ENCODE data around the gene ADGRL2. TPM values are rescaled to one million over a fixed set of nuclear protein-coding genes. Genes with fewer than 3 reads are reported as not detected.

ADGRL2 gene
- polyA plus RNA-seq, 3 donors = not detected

- no peak for TF ChIP-seq CTCF (IDR thresholded peaks at IDR 0.05)
- H3K4me2 ChIP-seq (replicated peaks; ENCODE audit: extremely low read depth, low read length, poor library complexity, severe bottlenecking) = no peak overlapping the region
- no peak overlapping the region for H3K27ac ChIP-seq (ENCODE audit: low read depth in 1 of 2, low read length in 2 of 2)
- H3K36me3 ChIP-seq (replicated peaks in 1 of 2; ENCODE audit: control insufficient read depth in 1 of 2, insufficient read depth in 2 of 2, low read length in 2 of 2) = no peaks in the 10 kb centered on the region
- H3K9ac ChIP-seq (ENCODE audit: insufficient read depth, low read length, poor library complexity, severe bottlenecking) = no peak overlapping the region
- no peak overlapping the region for H2AFZ ChIP-seq (ENCODE audit: insufficient read depth, low read depth, low read length, poor library complexity, severe bottlenecking)
- peaks cover 0 to 1% (median 0%) of the 10 kb centered on the region in 7 donors for H3K9me3 Mint-ChIP-seq
- no peaks in the 10 kb centered on the region for H4K20me1 ChIP-seq (ENCODE audit: insufficient read depth, low read length)
- H3K9me3 ChIP-seq (replicated peaks in 1 of 2; ENCODE audit: control insufficient read depth in 1 of 2, insufficient read depth in 1 of 2, low read length in 2 of 2) = no peaks in the 10 kb centered on the region
- no peak for DNase-seq
- no peak overlapping the region for H3K27ac Mint-ChIP-seq
- no peaks in the 10 kb centered on the region for H3K4me1 Mint-ChIP-seq
- H3K27me3 Mint-ChIP-seq (ENCODE audit: low read depth in 3 of 3) = peaks cover 0 to 2% (median 0%) of the 10 kb centered on the region in 3 donors
- no peaks in the 10 kb centered on the region for H3K36me3 Mint-ChIP-seq
- WGBS (ENCODE audit: insufficient coverage) = 29% methylated on average over 1 of the region's 3 CpGs
- intact Hi-C loops (cut with micrococcal nuclease) = no loop called here
- no peaks in the 10 kb centered on the region for H3K79me2 ChIP-seq (ENCODE audit: insufficient read depth, low read length)
- no peak overlapping the region for H3K4me3 Mint-ChIP-seq
- no peaks in the 10 kb centered on the region for H3K27me3 ChIP-seq (ENCODE audit: control insufficient read depth in 2 of 2, insufficient read depth in 2 of 2, low read length in 2 of 2)
- H3K4me1 ChIP-seq (ENCODE audit: control insufficient read depth in 1 of 2, insufficient read depth in 2 of 2, low read length in 2 of 2) = no peaks in the 10 kb centered on the region
- no peak overlapping the region for H3K4me3 ChIP-seq (replicated peaks in 1 of 3; ENCODE audit: low read depth in 2 of 3, low read length in 3 of 3)
Measured at GRCh38 chr1:81874940-81875339, 74.2 kb downstream of the ADGRL2 start.

- no peak overlapping the region for H3K9ac ChIP-seq (ENCODE audit: insufficient read depth, low read length, poor library complexity, severe bottlenecking)
Measured at GRCh38 chr1:81876901-81877733, 76.4 kb downstream of the ADGRL2 start.

More at GRCh38 chr1:81876901-81877733, 76.4 kb downstream of the ADGRL2 start:
- Histone ChIP-seq H3K79me2 (ENCODE audit: insufficient read depth, low read length) (no peaks in the 10 kb centered on the region), H3K4me3 (replicated peaks in 1 of 3; ENCODE audit: low read depth in 2 of 3, low read length in 3 of 3) (no peak overlapping the region), H3K27me3 (ENCODE audit: control insufficient read depth in 2 of 2, insufficient read depth in 2 of 2, low read length in 2 of 2) (no peaks in the 10 kb centered on the region), H3K27ac (ENCODE audit: low read depth in 1 of 2, low read length in 2 of 2) (no peak overlapping the region), H3K4me2 (replicated peaks; ENCODE audit: extremely low read depth, low read length, poor library complexity, severe bottlenecking) (no peak overlapping the region), H2AFZ (ENCODE audit: insufficient read depth, low read depth, low read length, poor library complexity, severe bottlenecking) (no peak overlapping the region), H3K4me1 (ENCODE audit: control insufficient read depth in 1 of 2, insufficient read depth in 2 of 2, low read length in 2 of 2) (no peaks in the 10 kb centered on the region), H3K9me3 (replicated peaks in 1 of 2; ENCODE audit: control insufficient read depth in 1 of 2, insufficient read depth in 1 of 2, low read length in 2 of 2) (no peaks in the 10 kb centered on the region), H3K36me3 (replicated peaks in 1 of 2; ENCODE audit: control insufficient read depth in 1 of 2, insufficient read depth in 2 of 2, low read length in 2 of 2) (no peaks in the 10 kb centered on the region), H4K20me1 (ENCODE audit: insufficient read depth, low read length) (no peaks in the 10 kb centered on the region)
- TF ChIP-seq CTCF (IDR thresholded peaks at IDR 0.05) = no peak
- no peak overlapping the region for H3K4me3 Mint-ChIP-seq
- intact Hi-C loops (cut with micrococcal nuclease) = no loop called here
- DNase-seq = no peak
- WGBS (ENCODE audit: insufficient coverage) = no CpG with 5 or more reads among the region's 2 CpGs
- no peak overlapping the region for H3K27ac Mint-ChIP-seq
- H3K4me1 Mint-ChIP-seq = no peaks in the 10 kb centered on the region
- H3K27me3 Mint-ChIP-seq (ENCODE audit: low read depth in 3 of 3) = peaks cover 0 to 2% (median 0%) of the 10 kb centered on the region in 3 donors
- peaks cover 0 to 4% (median 1%) of the 10 kb centered on the region in 7 donors for H3K9me3 Mint-ChIP-seq
- no peaks in the 10 kb centered on the region for H3K36me3 Mint-ChIP-seq

All from CD14-positive monocyte (primary cell).